Erythroblast (primary cell): ENCODE measurements around the gene PCLAF.
"Not testable (repeated sequence)": the region's sequence is repeated elsewhere in the genome, so short reads cannot be mapped to it uniquely, and the experiment has no call there.

ENCODE experiments used
- GATA1 ChIP-seq: IDR thresholded peaks from 2 replicates; pipeline ENCODE4 v1.6.1; 2011; ENCODE audit warnings: low read depth, mild to moderate bottlenecking, control low read depth, low read length, moderate library complexity
- POLR2A ChIP-seq: IDR thresholded peaks from 2 replicates; pipeline ENCODE4 v1.6.1; 2011; ENCODE audit warnings: mild to moderate bottlenecking, low read length

GRCh38 chr15:64326975-64327374 lies 54.3 kb downstream of the PCLAF start:
- TF ChIP-seq POLR2A, GATA1: not testable (repeated sequence)
